Ectodermal cell (in vitro differentiated cells): ENCODE measurements around the gene TGFBI.

Experiments
- H3K27ac ChIP-seq: 2 replicates; pipeline ENCODE4 v1.7.0; 2013; ENCODE audit warnings: mild to moderate bottlenecking, low read depth, low read length; ENCODE audit not compliant: insufficient read depth, poor library complexity, severe bottlenecking
- H3K27me3 ChIP-seq: 2 replicates; pipeline ENCODE4 v1.7.0; 2013; ENCODE audit warnings: mild to moderate bottlenecking, low read length; ENCODE audit not compliant: insufficient read depth, control insufficient read depth, poor library complexity, severe bottlenecking
- H3K36me3 ChIP-seq: one replicate; pipeline ENCODE4 v1.7.0; 2013; ENCODE audit warnings: low read length; ENCODE audit not compliant: control insufficient read depth, insufficient read depth
- H3K4me1 ChIP-seq: one replicate; pipeline ENCODE4 v1.7.0; 2013; ENCODE audit warnings: low read length; ENCODE audit not compliant: control insufficient read depth, insufficient read depth
- H3K4me3 ChIP-seq: 2 replicates; pipeline ENCODE4 v1.7.0; 2013; ENCODE audit warnings: low read depth, low read length, control low read depth; ENCODE audit not compliant: insufficient read depth
- H3K9me3 ChIP-seq: 2 replicates; pipeline ENCODE4 v1.7.0; 2013; ENCODE audit warnings: mild to moderate bottlenecking, low read length, moderate library complexity; ENCODE audit not compliant: control insufficient read depth
- WGBS, 2 experiments: methylation state at CpG; one replicate each; pipeline ENCODE4 v1.1.7; 2013; ENCODE audit warnings: missing lambda C conversion rate in 2 of 2; 5-methylcytosine and 5-hydroxymethylcytosine counted together

Gene TGFBI

GRCh38 chr5:136053336-136054141 is 24.8 kb downstream of the TGFBI start:
- 85 to 91% methylated on average over 6 of the region's 6 CpGs for WGBS, 2 experiments
- peaks cover 15% of the 10 kb centered on the region for H3K4me1 ChIP-seq

GRCh38 chr5:136054142-136055019 is 25.6 kb downstream of the TGFBI start:
- 94% methylated on average over 7 of the region's 7 CpGs for WGBS, 2 experiments
- H3K4me3 ChIP-seq = no peak overlapping the region
- H3K27ac ChIP-seq = no peak overlapping the region

More at GRCh38 chr5:136053336-136054141, 24.8 kb downstream of the TGFBI start:
- Histone ChIP-seq H3K4me3 (no peak overlapping the region), H3K27me3 (no peaks in the 10 kb centered on the region), H3K9me3 (no peaks in the 10 kb centered on the region), H3K36me3 (no peaks in the 10 kb centered on the region), H3K27ac (no peak overlapping the region)

GRCh38 chr5:136055612-136056309 is 27.0 kb downstream of the TGFBI start:
- WGBS, 2 experiments = 92 to 94% methylated on average over 14 of the region's 14 CpGs
- no peaks in the 10 kb centered on the region for H3K9me3 ChIP-seq
- no peak overlapping the region for H3K27ac ChIP-seq
- H3K4me3 ChIP-seq = no peak overlapping the region
- H3K36me3 ChIP-seq = no peaks in the 10 kb centered on the region
- no peaks in the 10 kb centered on the region for H3K27me3 ChIP-seq
- H3K4me1 ChIP-seq = peaks cover 16% of the 10 kb centered on the region

More at GRCh38 chr5:136054142-136055019, 25.6 kb downstream of the TGFBI start:
- H3K36me3 ChIP-seq = no peaks in the 10 kb centered on the region
- no peaks in the 10 kb centered on the region for H3K9me3 ChIP-seq
- peaks cover 16% of the 10 kb centered on the region for H3K4me1 ChIP-seq
- no peaks in the 10 kb centered on the region for H3K27me3 ChIP-seq

DNA sequence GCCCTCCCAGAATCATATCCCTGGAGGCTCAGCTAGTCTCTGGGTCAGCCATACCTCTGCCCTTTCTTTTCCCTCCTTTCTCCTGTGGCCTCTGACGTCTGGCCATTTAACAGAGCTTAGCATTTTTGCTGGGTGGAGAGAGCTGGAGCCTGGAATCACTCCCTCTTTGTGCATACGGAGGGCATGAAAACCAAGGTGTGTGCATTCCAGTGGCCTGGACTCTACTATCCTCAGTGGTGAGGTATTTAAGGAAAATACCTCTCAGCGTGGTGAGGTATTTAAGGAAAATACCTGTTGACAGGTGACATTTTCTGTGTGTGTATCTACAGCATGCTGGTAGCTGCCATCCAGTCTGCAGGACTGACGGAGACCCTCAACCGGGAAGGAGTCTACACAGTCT is 27.5 kb downstream of the TGFBI start:
- H3K4me3 ChIP-seq = no peak overlapping the region
- 88 to 93% methylated on average over 5 of the region's 5 CpGs for WGBS, 2 experiments
- no peaks in the 10 kb centered on the region for H3K9me3 ChIP-seq
- H3K27me3 ChIP-seq = no peaks in the 10 kb centered on the region
- no peaks in the 10 kb centered on the region for H3K36me3 ChIP-seq
- H3K4me1 ChIP-seq = peaks cover 16% of the 10 kb centered on the region
- H3K27ac ChIP-seq = no peak overlapping the region

DNA sequence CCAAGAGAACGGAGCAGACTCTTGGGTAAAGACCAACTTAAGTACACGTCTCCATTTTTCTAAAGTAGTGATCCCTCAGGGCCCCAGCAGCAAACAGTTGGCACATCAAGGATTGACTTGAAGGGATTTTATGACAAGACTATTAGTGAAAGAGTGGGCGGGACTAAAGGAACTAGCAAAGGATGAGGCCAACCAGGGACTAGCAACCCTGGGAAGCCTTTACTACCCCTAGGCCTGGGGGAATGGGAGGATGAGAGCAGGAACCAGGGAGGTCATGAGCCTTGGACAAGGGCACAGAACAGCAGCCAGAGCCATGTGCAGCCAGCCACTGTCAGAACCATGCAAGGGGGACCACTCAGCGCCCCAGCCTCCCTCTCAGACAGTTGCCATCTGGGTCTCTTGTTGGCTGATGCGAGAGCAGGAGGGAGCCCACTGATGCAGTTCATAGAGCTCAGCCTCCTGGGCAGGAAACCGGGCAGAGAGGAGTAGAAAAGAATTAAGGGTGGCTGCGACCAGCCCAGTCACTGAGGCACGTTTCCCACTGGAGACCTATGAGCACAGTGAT is 28.1 kb downstream of the TGFBI start:
- no peaks in the 10 kb centered on the region for H3K9me3 ChIP-seq
- WGBS, 2 experiments = 91% methylated on average over 8 of the region's 8 CpGs
- no peaks in the 10 kb centered on the region for H3K27me3 ChIP-seq
- no peak overlapping the region for H3K4me3 ChIP-seq
- H3K4me1 ChIP-seq = peaks cover 16% of the 10 kb centered on the region
- H3K36me3 ChIP-seq = no peaks in the 10 kb centered on the region
- no peak overlapping the region for H3K27ac ChIP-seq

- no peaks in the 10 kb centered on the region for H3K27me3 ChIP-seq
- H3K36me3 ChIP-seq = no peaks in the 10 kb centered on the region
- no peak overlapping the region for H3K27ac ChIP-seq
- WGBS, 2 experiments = 79 to 85% methylated on average over 5 of the region's 5 CpGs
- H3K4me3 ChIP-seq = no peak overlapping the region
- no peaks in the 10 kb centered on the region for H3K9me3 ChIP-seq
- peaks cover 16% of the 10 kb centered on the region for H3K4me1 ChIP-seq
These were observed 28.7 kb downstream of the TGFBI start for GRCh38 chr5:136057401-136058038.

GRCh38 chr5:136058039-136058971 is 29.5 kb downstream of the TGFBI start:
- Histone ChIP-seq H3K4me1 (peaks cover 16% of the 10 kb centered on the region), H3K27ac (no peak overlapping the region), H3K27me3 (no peaks in the 10 kb centered on the region), H3K36me3 (no peaks in the 10 kb centered on the region), H3K4me3 (no peak overlapping the region), H3K9me3 (no peaks in the 10 kb centered on the region)
- WGBS, 2 experiments = 56 to 67% methylated on average over 10 of the region's 10 CpGs

- H3K27ac ChIP-seq = no peak overlapping the region
- H3K4me1 ChIP-seq = peaks cover 16% of the 10 kb centered on the region
- H3K36me3 ChIP-seq = no peaks in the 10 kb centered on the region
- no peaks in the 10 kb centered on the region for H3K27me3 ChIP-seq
- 93 to 96% methylated on average over 6 of the region's 6 CpGs for WGBS, 2 experiments
- no peaks in the 10 kb centered on the region for H3K9me3 ChIP-seq
- no peak overlapping the region for H3K4me3 ChIP-seq
These were observed 30.2 kb downstream of the TGFBI start for GRCh38 chr5:136058972-136059354.

- Histone ChIP-seq H3K27ac (no peak overlapping the region), H3K9me3 (no peaks in the 10 kb centered on the region), H3K27me3 (no peaks in the 10 kb centered on the region), H3K36me3 (no peaks in the 10 kb centered on the region), H3K4me1 (peaks cover 16% of the 10 kb centered on the region), H3K4me3 (no peak overlapping the region)
- WGBS, 2 experiments = 93 to 97% methylated on average over 7 of the region's 7 CpGs
These were observed 32.2 kb downstream of the TGFBI start for GRCh38 chr5:136060963-136061362.
